Measurements from ENCODE around the gene NPLOC4.

DNA sequence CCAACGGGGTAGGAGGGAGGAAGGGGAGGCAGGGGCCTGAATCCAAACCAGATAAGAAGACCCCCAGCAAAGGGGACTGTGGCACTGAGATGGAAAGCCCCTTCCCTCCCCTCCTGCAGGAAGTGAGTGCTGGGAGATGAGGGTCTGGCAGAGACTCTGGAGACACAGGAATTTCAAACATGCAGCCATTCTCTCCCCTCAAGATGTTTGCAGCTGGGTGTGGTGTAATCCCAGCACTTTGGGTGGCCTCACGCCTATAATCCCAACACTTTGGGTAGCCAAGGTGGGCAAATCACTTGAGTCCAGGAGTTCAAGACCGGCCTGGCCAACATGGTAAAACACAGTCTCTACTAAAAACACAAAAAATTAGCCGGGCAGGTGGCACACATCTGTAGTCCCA, 50.8 kb downstream of the NPLOC4 start:
- no peak for TF ChIP-seq EZH2phosphoT487 (IDR thresholded peaks at IDR 0.05)
- TF ChIP-seq, protein P1, sequence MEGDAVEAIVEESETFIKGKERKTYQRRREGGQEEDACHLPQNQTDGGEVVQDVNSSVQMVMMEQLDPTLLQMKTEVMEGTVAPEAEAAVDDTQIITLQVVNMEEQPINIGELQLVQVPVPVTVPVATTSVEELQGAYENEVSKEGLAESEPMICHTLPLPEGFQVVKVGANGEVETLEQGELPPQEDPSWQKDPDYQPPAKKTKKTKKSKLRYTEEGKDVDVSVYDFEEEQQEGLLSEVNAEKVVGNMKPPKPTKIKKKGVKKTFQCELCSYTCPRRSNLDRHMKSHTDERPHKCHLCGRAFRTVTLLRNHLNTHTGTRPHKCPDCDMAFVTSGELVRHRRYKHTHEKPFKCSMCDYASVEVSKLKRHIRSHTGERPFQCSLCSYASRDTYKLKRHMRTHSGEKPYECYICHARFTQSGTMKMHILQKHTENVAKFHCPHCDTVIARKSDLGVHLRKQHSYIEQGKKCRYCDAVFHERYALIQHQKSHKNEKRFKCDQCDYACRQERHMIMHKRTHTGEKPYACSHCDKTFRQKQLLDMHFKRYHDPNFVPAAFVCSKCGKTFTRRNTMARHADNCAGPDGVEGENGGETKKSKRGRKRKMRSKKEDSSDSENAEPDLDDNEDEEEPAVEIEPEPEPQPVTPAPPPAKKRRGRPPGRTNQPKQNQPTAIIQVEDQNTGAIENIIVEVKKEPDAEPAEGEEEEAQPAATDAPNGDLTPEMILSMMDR (IDR thresholded peaks at IDR 0.05) = no peak
- no peak for TF ChIP-seq EZH2 (IDR thresholded peaks at IDR 0.05)

Measured in neural progenitor cell (in vitro differentiated cells).